ENCODE data around the gene MYO15B. TPM values are rescaled to one million over a fixed set of nuclear protein-coding genes. Genes with fewer than 3 reads are reported as not detected.

The MYO15B gene
- total and polyA plus RNA-seq, 2 of the 4 experiments (the other 2 are of a cell fraction) = 0.18 to 0.65 TPM

DNA sequence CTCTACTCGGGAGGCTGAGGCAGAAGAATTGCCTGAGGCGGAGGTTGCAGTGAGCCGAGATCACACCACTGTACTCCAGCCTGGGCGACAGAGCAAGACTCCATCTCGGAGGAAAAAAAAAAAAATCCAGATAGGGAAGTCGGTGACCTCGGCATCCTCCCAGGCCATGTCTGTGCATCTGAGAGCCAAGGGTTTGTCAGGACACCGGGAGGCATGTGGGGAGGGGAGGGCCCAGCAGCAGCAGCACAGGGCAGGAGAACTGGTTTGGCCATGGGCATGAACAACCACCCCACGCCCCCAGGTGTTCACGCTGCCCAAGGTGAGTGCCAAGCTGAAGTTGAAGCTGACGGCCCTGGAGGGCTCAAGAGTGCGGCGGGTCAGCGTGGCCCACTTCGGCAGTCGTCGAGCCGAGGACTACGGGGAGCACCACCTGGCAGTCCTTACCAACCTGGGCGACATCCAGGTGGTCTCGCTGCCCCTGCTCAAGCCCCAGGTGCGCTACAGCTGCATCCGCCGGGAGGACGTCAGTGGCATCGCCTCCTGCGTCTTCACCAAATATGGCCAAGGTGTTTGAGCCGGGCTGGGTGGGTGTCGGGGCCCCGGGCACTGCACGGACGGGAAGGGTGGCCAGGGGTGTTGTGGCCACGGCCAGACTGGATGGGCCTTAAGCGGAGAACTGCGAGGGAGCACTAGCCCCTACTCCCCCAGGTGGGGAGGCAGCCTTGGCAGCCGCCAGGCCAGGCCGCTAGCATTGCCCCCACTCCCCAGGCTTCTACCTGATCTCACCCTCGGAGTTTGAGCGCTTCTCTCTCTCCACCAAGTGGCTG is 14.7 kb upstream of the MYO15B start:
- no peak for ATAC-seq (ENCODE audit: low read depth)
- no peaks in the 10 kb centered on the region for H3K4me1 ChIP-seq (ENCODE audit: control insufficient read depth, insufficient read depth, low read length)
- BruUV-seq (replicated peaks) = no TSS peak
- H2BK20ac ChIP-seq (ENCODE audit: low read depth, low read length) = no peak overlapping the region
- H2BK5ac ChIP-seq (ENCODE audit: low read depth, low read length, poor library complexity, severe bottlenecking) = no peak overlapping the region
- no peak overlapping the region for H3K18ac ChIP-seq (ENCODE audit: low read depth, low read length)
- no peak overlapping the region for H2AK5ac ChIP-seq (ENCODE audit: low read depth, low read length)
- H4K20me1 ChIP-seq (ENCODE audit: insufficient read depth, low read length) = no peaks in the 10 kb centered on the region
- H2BK120ac ChIP-seq (ENCODE audit: low read depth, low read length) = no peak overlapping the region
- H3K79me1 ChIP-seq (ENCODE audit: low read depth in 1 of 2, low read length in 2 of 2) = no peaks in the 10 kb centered on the region
- no peak overlapping the region for H3K56ac ChIP-seq (ENCODE audit: extremely low read depth, insufficient read depth, low read length)
- ChIA-PET POLR2A (ENCODE audit: unreplicated experiment) (no interaction called here), CTCF (interaction anchor here (0.7 kb wide), 1 partner anchor 177 kb away, joined by 5 read pairs; no protein-coding TSS in a partner anchor)
- no peak overlapping the region for H3K9ac ChIP-seq (ENCODE audit: low read depth, low read length)
- intact Hi-C loops (cut with micrococcal nuclease) (no loop called here), dilution Hi-C loops (cut with HindIII; ENCODE audit: low sequenced_read_pairs, unreplicated experiment) (no loop called here), in situ Hi-C loops (cut with MboI; ENCODE audit: low sequenced_read_pairs) (no loop called here)
- no peak overlapping the region for H3K4me3 ChIP-seq (ENCODE audit: insufficient read depth, low read depth, low read length)
- H4K5ac ChIP-seq (ENCODE audit: low read depth, low read length) = no peak overlapping the region
- TF ChIP-seq SMC3 (IDR thresholded peaks at IDR 0.05; ENCODE audit: low read depth, low read length) = no peak
- TF ChIP-seq, protein P1, sequence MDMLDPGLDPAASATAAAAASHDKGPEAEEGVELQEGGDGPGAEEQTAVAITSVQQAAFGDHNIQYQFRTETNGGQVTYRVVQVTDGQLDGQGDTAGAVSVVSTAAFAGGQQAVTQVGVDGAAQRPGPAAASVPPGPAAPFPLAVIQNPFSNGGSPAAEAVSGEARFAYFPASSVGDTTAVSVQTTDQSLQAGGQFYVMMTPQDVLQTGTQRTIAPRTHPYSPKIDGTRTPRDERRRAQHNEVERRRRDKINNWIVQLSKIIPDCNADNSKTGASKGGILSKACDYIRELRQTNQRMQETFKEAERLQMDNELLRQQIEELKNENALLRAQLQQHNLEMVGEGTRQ (IDR thresholded peaks at IDR 0.05; ENCODE audit: low read depth, low read length) = no peak
- TF ChIP-seq MAZ (IDR thresholded peaks at IDR 0.05; ENCODE audit: borderline replicate concordance, low read depth, low read length) = no peak
- no peak for TF ChIP-seq CHD1 (IDR thresholded peaks at IDR 0.05; ENCODE audit: low read depth, low read length)
- TF ChIP-seq NFE2L2 (IDR thresholded peaks at IDR 0.05; ENCODE audit: low read depth, low read length) = no peak
- no peak for TF ChIP-seq RAD21 (IDR thresholded peaks at IDR 0.05; ENCODE audit: low read length)
- TF ChIP-seq, protein P2, sequence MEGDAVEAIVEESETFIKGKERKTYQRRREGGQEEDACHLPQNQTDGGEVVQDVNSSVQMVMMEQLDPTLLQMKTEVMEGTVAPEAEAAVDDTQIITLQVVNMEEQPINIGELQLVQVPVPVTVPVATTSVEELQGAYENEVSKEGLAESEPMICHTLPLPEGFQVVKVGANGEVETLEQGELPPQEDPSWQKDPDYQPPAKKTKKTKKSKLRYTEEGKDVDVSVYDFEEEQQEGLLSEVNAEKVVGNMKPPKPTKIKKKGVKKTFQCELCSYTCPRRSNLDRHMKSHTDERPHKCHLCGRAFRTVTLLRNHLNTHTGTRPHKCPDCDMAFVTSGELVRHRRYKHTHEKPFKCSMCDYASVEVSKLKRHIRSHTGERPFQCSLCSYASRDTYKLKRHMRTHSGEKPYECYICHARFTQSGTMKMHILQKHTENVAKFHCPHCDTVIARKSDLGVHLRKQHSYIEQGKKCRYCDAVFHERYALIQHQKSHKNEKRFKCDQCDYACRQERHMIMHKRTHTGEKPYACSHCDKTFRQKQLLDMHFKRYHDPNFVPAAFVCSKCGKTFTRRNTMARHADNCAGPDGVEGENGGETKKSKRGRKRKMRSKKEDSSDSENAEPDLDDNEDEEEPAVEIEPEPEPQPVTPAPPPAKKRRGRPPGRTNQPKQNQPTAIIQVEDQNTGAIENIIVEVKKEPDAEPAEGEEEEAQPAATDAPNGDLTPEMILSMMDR (conservative IDR thresholded peaks at IDR 0.05; ENCODE audit: low read depth, low read length) = no peak
- TF ChIP-seq RCOR1 (IDR thresholded peaks at IDR 0.05; ENCODE audit: insufficient replicate concordance, low read length) = no peak
- no peak for TF ChIP-seq MAFK (IDR thresholded peaks at IDR 0.05; ENCODE audit: low read depth, low read length)
- H4K91ac ChIP-seq (ENCODE audit: insufficient read depth, low read depth, low read length) = no peak overlapping the region
- peaks cover 18% of the 10 kb centered on the region; the same call in 1 of the 2 replicates for H3K27me3 ChIP-seq (ENCODE audit: control insufficient read depth, insufficient read depth, low read length)
- no peak for DNase-seq
- H3K36me3 ChIP-seq (ENCODE audit: control insufficient read depth, insufficient read depth, low read length) = no peaks in the 10 kb centered on the region
- no peak overlapping the region for H4K8ac ChIP-seq (ENCODE audit: low read depth in 2 of 2, low read length in 2 of 2)
- H3K9me3 ChIP-seq (ENCODE audit: control insufficient read depth, insufficient read depth, low read length) = no peaks in the 10 kb centered on the region
- H2AFZ ChIP-seq (replicated peaks; ENCODE audit: low read length, poor library complexity) = peak overlapping the region; percentile 51
- WGBS, 2 experiments (ENCODE audit: extremely low coverage in 2 of 2, insufficient read length in 1 of 2) = 87% methylated on average over 23 of the region's 39 CpGs; no CpG with 5 or more reads in 1 of the 2 experiments
- no peak overlapping the region for H3K23ac ChIP-seq (ENCODE audit: low read depth, low read length)
- no peak overlapping the region for H2BK15ac ChIP-seq (ENCODE audit: low read depth, low read length)
- no peak overlapping the region for H3K27ac ChIP-seq (ENCODE audit: insufficient read depth, low read length)
- no peak overlapping the region for H3K4ac ChIP-seq (ENCODE audit: low read depth, low read length)
- no peak overlapping the region for H3K14ac ChIP-seq (replicated peaks; ENCODE audit: low read depth, low read length)
- no peak overlapping the region for H2AK9ac ChIP-seq (replicated peaks; ENCODE audit: low read depth, low read length, poor library complexity)
- H3K9me1 ChIP-seq (ENCODE audit: insufficient read depth, low read length) = no peaks in the 10 kb centered on the region
- H3K4me2 ChIP-seq (ENCODE audit: low read depth, low read length) = no peak overlapping the region

Data from IMR-90 (cell line).